Skeletal muscle satellite cell (primary cell): Measurements from ENCODE around the gene KRTAP1-4.

Experiments
- H3K27me3 ChIP-seq: 2 replicates; pipeline ENCODE4 v1.7.0; 2013; ENCODE audit warnings: low read length; ENCODE audit not compliant: control insufficient read depth, insufficient read depth
- H3K36me3 ChIP-seq: 2 replicates; pipeline ENCODE4 v1.7.0; 2013; ENCODE audit warnings: mild to moderate bottlenecking, control low read depth, low read length; ENCODE audit not compliant: insufficient read depth
- H3K4me1 ChIP-seq: 2 replicates; pipeline ENCODE4 v1.7.0; 2013; ENCODE audit warnings: low read length; ENCODE audit not compliant: control insufficient read depth, insufficient read depth
- H3K4me2 ChIP-seq: 2 replicates; pipeline ENCODE4 v1.7.0; 2013; ENCODE audit warnings: mild to moderate bottlenecking, low read length
- H3K4me3 ChIP-seq: 2 replicates; pipeline ENCODE4 v1.7.0; 2013; ENCODE audit warnings: low read length
- H3K9ac ChIP-seq: 2 replicates; pipeline ENCODE4 v1.7.0; 2013; ENCODE audit warnings: mild to moderate bottlenecking, low read depth, low read length, moderate library complexity
- H3K9me3 ChIP-seq: replicated peaks from 2 replicates; pipeline ENCODE4 v1.7.0; 2013; ENCODE audit warnings: mild to moderate bottlenecking, control low read depth, low read length

KRTAP1-4 gene

DNA sequence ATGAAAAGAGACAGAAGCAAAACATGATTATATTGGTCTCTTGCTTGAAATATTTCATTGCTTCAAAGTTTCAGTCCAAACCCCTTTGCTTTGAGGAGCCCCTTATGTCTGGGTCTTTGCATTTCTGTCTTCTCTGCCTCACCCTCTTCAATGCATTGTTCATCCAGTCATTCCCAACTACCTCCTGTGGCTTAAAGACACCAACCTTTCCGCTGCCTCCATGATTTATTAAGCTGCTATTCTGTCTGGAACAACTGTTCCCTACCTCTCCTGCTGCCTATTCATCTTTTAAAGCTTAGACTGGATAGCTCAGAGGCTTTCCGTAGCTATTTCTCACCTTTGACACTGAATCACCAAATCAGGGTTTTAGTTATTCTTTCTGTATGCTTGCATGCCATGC lies 32.6 kb downstream of the KRTAP1-4 start:
- no peaks in the 10 kb centered on the region for H3K36me3 ChIP-seq
- no peaks in the 10 kb centered on the region for H3K9me3 ChIP-seq
- no peak overlapping the region for H3K4me3 ChIP-seq
- peaks cover 20% of the 10 kb centered on the region for H3K4me1 ChIP-seq
- H3K9ac ChIP-seq: no peak overlapping the region
- no peak overlapping the region for H3K4me2 ChIP-seq
- H3K27me3 ChIP-seq: no peaks in the 10 kb centered on the region

- Histone ChIP-seq H3K4me1 (peaks cover 15% of the 10 kb centered on the region), H3K4me2 (no peak overlapping the region), H3K9ac (no peak overlapping the region), H3K4me3 (no peak overlapping the region), H3K9me3 (no peaks in the 10 kb centered on the region), H3K36me3 (no peaks in the 10 kb centered on the region), H3K27me3 (no peaks in the 10 kb centered on the region)
These were observed 33.2 kb downstream of the KRTAP1-4 start for GRCh38 chr17:40996829-40997228.

- Histone ChIP-seq H3K4me1 (peaks cover 5% of the 10 kb centered on the region), H3K27me3 (no peaks in the 10 kb centered on the region)
These were observed 34.9 kb downstream of the KRTAP1-4 start for GRCh38 chr17:40995116-40995515.

GRCh38 chr17:40993839-40994238 lies 36.2 kb downstream of the KRTAP1-4 start, which contains the start of gene KRTAP3-3:
Gene KRTAP3-3, minus strand, starts transcription at chr17:40994164. Its CDS starts 67 bp downstream, at chr17:40994097.
- Histone ChIP-seq H3K9ac (no peak within 1 kb of the TSS), H3K27me3 (no peaks in the 10 kb centered on the region), H3K4me2 (no peak within 1 kb of the TSS), H3K36me3 (no peaks in the 10 kb centered on the region), H3K4me3 (no peak within 1 kb of the TSS), H3K9me3 (no peaks in the 10 kb centered on the region), H3K4me1 (no peaks in the 10 kb centered on the region)

More at GRCh38 chr17:40995116-40995515, 34.9 kb downstream of the KRTAP1-4 start:
- Histone ChIP-seq H3K4me3 (no peak overlapping the region), H3K4me2 (no peak overlapping the region), H3K36me3 (no peaks in the 10 kb centered on the region), H3K9ac (no peak overlapping the region), H3K9me3 (no peaks in the 10 kb centered on the region)

- Histone ChIP-seq H3K9ac (no peak overlapping the region), H3K4me2 (no peak overlapping the region), H3K36me3 (no peaks in the 10 kb centered on the region), H3K27me3 (no peaks in the 10 kb centered on the region), H3K9me3 (no peaks in the 10 kb centered on the region), H3K4me3 (no peak overlapping the region), H3K4me1 (no peaks in the 10 kb centered on the region)
These were observed 36.9 kb downstream of the KRTAP1-4 start for GRCh38 chr17:40993084-40993483.

GRCh38 chr17:40992666-40993065 lies 37.3 kb downstream of the KRTAP1-4 start:
- H3K4me1 ChIP-seq: no peaks in the 10 kb centered on the region
- no peak overlapping the region for H3K4me2 ChIP-seq
- no peaks in the 10 kb centered on the region for H3K36me3 ChIP-seq
- no peaks in the 10 kb centered on the region for H3K27me3 ChIP-seq
- no peak overlapping the region for H3K9ac ChIP-seq
- H3K9me3 ChIP-seq: no peaks in the 10 kb centered on the region
- H3K4me3 ChIP-seq: no peak overlapping the region

- Histone ChIP-seq H3K4me2 (no peak overlapping the region), H3K9me3 (no peaks in the 10 kb centered on the region), H3K4me3 (no peak overlapping the region), H3K9ac (no peak overlapping the region), H3K36me3 (no peaks in the 10 kb centered on the region), H3K27me3 (no peaks in the 10 kb centered on the region), H3K4me1 (no peaks in the 10 kb centered on the region)
These were observed 43.1 kb downstream of the KRTAP1-4 start for GRCh38 chr17:40986920-40987319.

DNA sequence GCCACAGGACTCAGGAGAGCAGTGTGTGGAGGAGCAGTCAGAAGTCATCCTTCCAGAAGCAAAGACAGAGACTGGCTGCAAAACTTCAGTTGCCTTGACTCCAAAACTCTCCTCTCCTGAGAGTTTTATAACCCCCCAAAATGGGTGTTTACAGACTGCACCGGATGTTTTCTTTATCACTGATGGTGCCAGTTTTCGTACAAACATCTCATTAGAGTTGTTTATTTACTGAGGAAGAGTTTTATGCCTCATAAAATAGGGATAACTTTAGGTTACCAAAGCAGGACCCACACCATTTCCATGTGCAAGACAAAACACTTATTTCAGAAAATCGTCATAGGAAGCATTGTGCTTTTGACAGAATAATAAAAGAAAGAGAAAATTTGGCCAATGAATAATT lies 45.8 kb downstream of the KRTAP1-4 start, which contains the start of gene KRT40:
Gene KRT40, minus strand, starts transcription at position 101 of the 400 bp plus-strand sequence. Its CDS starts 53 bp downstream, at position 48.
- no peaks in the 10 kb centered on the region for H3K36me3 ChIP-seq
- no peak within 1 kb of the TSS for H3K9ac ChIP-seq
- H3K9me3 ChIP-seq: no peaks in the 10 kb centered on the region
- H3K4me2 ChIP-seq: no peak within 1 kb of the TSS
- no peaks in the 10 kb centered on the region for H3K27me3 ChIP-seq
- peaks cover 8% of the 10 kb centered on the region for H3K4me1 ChIP-seq
- no peak within 1 kb of the TSS for H3K4me3 ChIP-seq

DNA sequence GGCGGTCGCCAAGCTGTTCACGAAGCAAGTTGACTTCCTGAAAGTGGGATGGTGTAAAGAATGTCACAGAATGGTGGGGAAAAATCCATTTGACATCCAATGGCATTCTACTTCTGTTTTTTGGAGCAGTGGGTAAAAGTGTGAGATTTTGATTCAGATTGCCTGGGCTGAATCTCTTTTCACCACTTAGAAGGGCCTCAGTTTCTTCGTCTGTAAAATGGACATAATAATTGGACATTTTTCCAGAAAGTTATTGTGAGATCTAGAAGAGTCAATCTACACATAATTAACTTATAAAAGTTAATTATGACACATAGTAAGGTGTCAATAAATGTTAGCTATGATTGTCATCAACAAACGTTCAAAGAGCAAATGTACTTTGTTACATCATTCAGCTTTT lies 48.9 kb downstream of the KRTAP1-4 start:
- Histone ChIP-seq H3K4me1 (peaks cover 8% of the 10 kb centered on the region), H3K4me3 (peak overlapping the region; percentile 5), H3K4me2 (peak overlapping the region; percentile 55), H3K9ac (no peak overlapping the region), H3K9me3 (no peaks in the 10 kb centered on the region), H3K27me3 (no peaks in the 10 kb centered on the region), H3K36me3 (no peaks in the 10 kb centered on the region)

DNA sequence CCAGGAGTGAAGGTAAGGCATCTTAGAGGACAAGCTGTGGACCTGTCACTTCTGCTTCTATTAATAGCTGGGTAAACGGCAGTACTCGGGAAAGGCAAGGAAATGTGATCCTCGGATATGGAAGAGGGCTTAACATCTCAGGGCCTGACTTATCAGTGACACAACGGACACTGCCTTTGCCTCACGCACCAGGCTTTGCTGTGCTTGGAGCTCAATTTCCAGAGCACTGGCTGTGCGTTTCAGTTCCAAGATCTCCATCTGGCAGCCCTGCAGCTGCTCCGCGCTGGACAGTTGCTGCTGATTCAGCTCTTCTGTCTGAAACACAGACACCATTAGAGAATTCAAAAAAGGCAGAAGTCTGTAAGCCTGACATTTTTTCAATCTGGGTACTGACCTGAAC lies 49.4 kb downstream of the KRTAP1-4 start:
- Histone ChIP-seq H3K27me3 (no peaks in the 10 kb centered on the region), H3K4me2 (peak overlapping the region; percentile 55), H3K4me3 (peak overlapping the region; percentile 5), H3K4me1 (peaks cover 8% of the 10 kb centered on the region), H3K9ac (no peak overlapping the region), H3K36me3 (no peaks in the 10 kb centered on the region), H3K9me3 (no peaks in the 10 kb centered on the region)

GRCh38 chr17:40980117-40980516 lies 49.9 kb downstream of the KRTAP1-4 start:
- Histone ChIP-seq H3K4me2 (no peak overlapping the region), H3K27me3 (no peaks in the 10 kb centered on the region), H3K4me1 (peaks cover 8% of the 10 kb centered on the region), H3K36me3 (no peaks in the 10 kb centered on the region), H3K9me3 (no peaks in the 10 kb centered on the region), H3K4me3 (no peak overlapping the region), H3K9ac (no peak overlapping the region)
